Activated T-helper 2 cell treated with anti-CD3 and anti-CD28 coated beads, Interferon-gamma antibody, Interleukin-2, Interleukin-4, amounts not matched to agents 10 μg/mL and 5 μg/mL and 100 μg/mL, durations not matched to agents 14 hours and 24 hours and 36 hours (primary cell): ENCODE results near the gene TMOD2. TPM values are rescaled to one million over a fixed set of nuclear protein-coding genes. Genes with fewer than 3 reads are reported as not detected.
"Not testable (repeated sequence)": the region's sequence is repeated elsewhere in the genome, so short reads cannot be mapped to it uniquely, and the experiment has no call there.

ENCODE experiments used
- DNase-seq: peaks from one replicate; pipeline ENCODE4 v3.0.0; 2021; ENCODE audit warnings: low spot score
- H3K27ac Mint-ChIP-seq: one replicate; pipeline ENCODE4 v1.8.0; 2021; ENCODE audit warnings: mixed read lengths
- H3K27me3 Mint-ChIP-seq: one replicate; pipeline ENCODE4 v1.8.0; 2021; ENCODE audit warnings: low read depth, mixed read lengths
- H3K36me3 Mint-ChIP-seq: one replicate; pipeline ENCODE4 v1.8.0; 2021; ENCODE audit warnings: low read depth, mixed read lengths
- H3K4me1 Mint-ChIP-seq: one replicate; pipeline ENCODE4 v1.8.0; 2021; ENCODE audit warnings: low read depth, mixed read lengths
- H3K4me3 Mint-ChIP-seq: one replicate; pipeline ENCODE4 v1.8.0; 2021; ENCODE audit warnings: low read depth, mild to moderate bottlenecking, moderate library complexity, mixed read lengths
- H3K9me3 Mint-ChIP-seq: one replicate; pipeline ENCODE4 v1.8.0; 2021; ENCODE audit warnings: mixed read lengths
- intact Hi-C: fragments of 100-400 bp; cut with micrococcal nuclease; formaldehyde crosslinking; loops from one replicate; pipeline ENCODE4 v1.15.1; 2023
- total RNA-seq: library from RNA; stranded (reverse); gene quantifications from 2 replicates; pipeline ENCODE4 v1.2.3, GENCODE V29; 2022

Gene TMOD2
- total RNA-seq, 1 donor from 2014 or later, result 1.7 TPM

- Mint-ChIP-seq H3K27me3 (peaks cover 7% of the 10 kb centered on the region), H3K4me3 (no peak overlapping the region), H3K9me3 (no peaks in the 10 kb centered on the region), H3K36me3 (peaks cover 11% of the 10 kb centered on the region), H3K4me1 (peaks cover 5% of the 10 kb centered on the region), H3K27ac (no peak overlapping the region)
- intact Hi-C loops, result no loop called here
- no peak for DNase-seq
These were observed 14.4 kb downstream of the TMOD2 start for GRCh38 chr15:51765751-51766150.

- Mint-ChIP-seq H3K36me3 (peaks cover 11% of the 10 kb centered on the region), H3K4me1 (peaks cover 5% of the 10 kb centered on the region), H3K27me3 (peaks cover 5% of the 10 kb centered on the region), H3K4me3 (no peak overlapping the region), H3K9me3 (no peaks in the 10 kb centered on the region), H3K27ac (no peak overlapping the region)
- intact Hi-C loops, result no loop called here
- no peak for DNase-seq
These were observed 14.9 kb downstream of the TMOD2 start for GRCh38 chr15:51766341-51766740.

- Mint-ChIP-seq H3K36me3 (peaks cover 11% of the 10 kb centered on the region), H3K27me3 (peaks cover 5% of the 10 kb centered on the region), H3K27ac (no peak overlapping the region), H3K9me3 (no peaks in the 10 kb centered on the region), H3K4me1 (peaks cover 5% of the 10 kb centered on the region), H3K4me3 (no peak overlapping the region)
- intact Hi-C loops, result no loop called here
- no peak for DNase-seq
These were observed 16.6 kb downstream of the TMOD2 start for GRCh38 chr15:51768018-51768417.

DNA sequence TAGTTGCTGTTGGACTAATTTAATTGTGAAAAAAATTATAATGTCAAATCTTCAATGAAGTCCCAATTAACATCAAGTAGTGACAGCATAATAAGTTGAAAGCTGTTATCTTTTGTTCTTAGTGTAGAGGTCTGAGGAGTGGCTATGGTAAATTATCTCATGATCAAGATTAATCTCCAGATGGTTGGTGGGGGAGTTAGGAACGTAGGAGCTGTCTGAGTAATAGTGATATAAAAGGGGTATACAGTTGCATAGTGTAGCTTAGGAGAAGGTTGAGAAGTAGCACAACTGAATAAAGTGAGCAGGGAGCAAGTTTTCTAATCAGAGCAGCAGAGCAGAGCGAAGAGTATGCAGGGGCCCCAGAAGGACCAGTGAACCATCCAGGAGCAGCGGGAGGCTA, 19.5 kb downstream of the TMOD2 start:
- no peak overlapping the region for H3K27ac Mint-ChIP-seq
- intact Hi-C loops, result no loop called here
- no peak for DNase-seq
- peaks cover 11% of the 10 kb centered on the region for H3K36me3 Mint-ChIP-seq
- no peaks in the 10 kb centered on the region for H3K9me3 Mint-ChIP-seq
- peaks cover 5% of the 10 kb centered on the region for H3K4me1 Mint-ChIP-seq
- no peaks in the 10 kb centered on the region for H3K27me3 Mint-ChIP-seq
- no peak overlapping the region for H3K4me3 Mint-ChIP-seq

GRCh38 chr15:51771773-51772172, 20.4 kb downstream of the TMOD2 start:
- intact Hi-C loops, result no loop called here
- Mint-ChIP-seq H3K27me3 (no peaks in the 10 kb centered on the region), H3K4me3 (no peak overlapping the region), H3K9me3 (no peaks in the 10 kb centered on the region), H3K4me1 (peaks cover 7% of the 10 kb centered on the region), H3K36me3 (peaks cover 11% of the 10 kb centered on the region), H3K27ac (no peak overlapping the region)
- no peak for DNase-seq

DNA sequence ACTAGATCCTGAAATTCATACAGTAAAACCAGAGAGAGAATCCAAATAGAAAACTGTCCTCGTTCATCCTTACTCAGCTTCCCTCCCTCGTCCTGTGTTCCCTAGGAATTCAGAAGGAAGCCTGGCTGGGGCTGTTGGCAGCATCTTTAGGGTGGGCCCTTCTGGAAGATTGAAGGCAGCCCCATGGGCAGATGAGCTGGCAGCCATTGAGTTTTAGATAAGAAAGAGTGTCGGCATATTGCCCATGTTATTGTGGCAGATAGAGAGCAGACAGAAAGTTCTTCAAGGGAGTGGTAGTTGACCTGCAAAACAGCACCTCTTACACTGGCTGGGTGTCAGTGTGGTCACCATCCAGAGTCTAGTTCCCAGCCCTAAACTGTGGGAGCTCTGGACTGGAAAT, 23.5 kb downstream of the TMOD2 start:
- H3K36me3 Mint-ChIP-seq, result peaks cover 3% of the 10 kb centered on the region
- H3K4me3 Mint-ChIP-seq, result no peak overlapping the region
- H3K27me3 Mint-ChIP-seq, result no peaks in the 10 kb centered on the region
- intact Hi-C loops, result no loop called here
- H3K9me3 Mint-ChIP-seq, result no peaks in the 10 kb centered on the region
- H3K4me1 Mint-ChIP-seq, result peaks cover 2% of the 10 kb centered on the region
- no peak for DNase-seq
- H3K27ac Mint-ChIP-seq, result no peak overlapping the region

DNA sequence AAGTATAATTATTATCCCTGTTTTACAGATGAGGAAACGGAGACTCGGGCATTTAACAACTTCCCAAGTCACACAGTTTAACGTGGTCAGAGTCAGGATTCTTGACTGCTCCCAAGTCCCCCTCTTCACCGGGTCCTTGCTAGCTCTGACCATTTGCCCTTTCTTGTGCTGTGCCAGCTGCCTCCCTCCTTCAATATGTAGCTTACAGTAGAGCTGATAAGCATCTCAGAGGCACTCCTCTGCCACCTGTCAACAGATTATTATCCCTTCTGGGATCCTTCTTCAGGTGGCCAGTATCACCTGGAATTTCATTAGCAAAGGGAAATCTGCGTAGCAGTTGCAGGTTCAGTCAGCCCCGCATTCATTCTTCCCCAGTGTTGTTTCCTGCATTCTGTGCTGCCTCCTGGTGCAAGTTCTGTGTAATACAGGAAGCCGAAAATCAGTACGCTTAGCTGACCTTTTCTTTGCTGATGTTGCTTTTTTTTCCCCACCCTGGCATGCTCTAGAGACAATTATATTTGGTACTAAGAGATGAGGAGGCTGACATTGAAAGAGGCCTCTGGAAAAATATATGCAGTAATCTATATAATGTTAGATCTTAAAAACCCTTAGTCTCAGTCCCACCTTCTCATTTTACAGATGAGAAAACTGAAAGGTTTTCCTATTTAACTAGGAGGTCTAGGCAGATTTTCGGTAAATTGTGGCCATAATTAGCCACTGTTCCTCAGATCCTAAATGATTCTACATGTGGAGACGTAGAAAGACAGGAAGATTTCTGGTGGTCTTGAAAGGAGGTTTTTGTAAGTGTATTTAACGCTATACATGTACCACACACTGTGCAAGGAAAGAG, 24.8 kb downstream of the TMOD2 start:
- intact Hi-C loops, result loop anchor here (1.0 to 2.0 kb wide), 2 partner anchors 37 to 126 kb away; no protein-coding TSS in a partner anchor
- peaks cover 2% of the 10 kb centered on the region for H3K4me1 Mint-ChIP-seq
- no peaks in the 10 kb centered on the region for H3K9me3 Mint-ChIP-seq
- no peak overlapping the region for H3K27ac Mint-ChIP-seq
- no peak overlapping the region for H3K4me3 Mint-ChIP-seq
- no peaks in the 10 kb centered on the region for H3K36me3 Mint-ChIP-seq
- DNase-seq, result peak; percentile 29
- H3K27me3 Mint-ChIP-seq, result no peaks in the 10 kb centered on the region

- Mint-ChIP-seq H3K9me3 (no peaks in the 10 kb centered on the region), H3K4me1 (peaks cover 2% of the 10 kb centered on the region), H3K4me3 (no peak overlapping the region), H3K36me3 (no peaks in the 10 kb centered on the region), H3K27me3 (no peaks in the 10 kb centered on the region), H3K27ac (no peak overlapping the region)
- intact Hi-C loops, result loop anchor here (1.0 to 2.0 kb wide), 2 partner anchors 38 to 127 kb away; no protein-coding TSS in a partner anchor
- DNase-seq, result peak; percentile 53
These were observed 25.7 kb downstream of the TMOD2 start for GRCh38 chr15:51776952-51777569.

- DNase-seq, result no peak
- intact Hi-C loops, result no loop called here
- H3K4me3 Mint-ChIP-seq, result no peak overlapping the region
- H3K27me3 Mint-ChIP-seq, result no peaks in the 10 kb centered on the region
- H3K9me3 Mint-ChIP-seq, result no peaks in the 10 kb centered on the region
- H3K27ac Mint-ChIP-seq, result no peak overlapping the region
- peaks cover 2% of the 10 kb centered on the region for H3K4me1 Mint-ChIP-seq
- H3K36me3 Mint-ChIP-seq, result no peaks in the 10 kb centered on the region
These were observed 29.2 kb downstream of the TMOD2 start for GRCh38 chr15:51780636-51781035.

DNA sequence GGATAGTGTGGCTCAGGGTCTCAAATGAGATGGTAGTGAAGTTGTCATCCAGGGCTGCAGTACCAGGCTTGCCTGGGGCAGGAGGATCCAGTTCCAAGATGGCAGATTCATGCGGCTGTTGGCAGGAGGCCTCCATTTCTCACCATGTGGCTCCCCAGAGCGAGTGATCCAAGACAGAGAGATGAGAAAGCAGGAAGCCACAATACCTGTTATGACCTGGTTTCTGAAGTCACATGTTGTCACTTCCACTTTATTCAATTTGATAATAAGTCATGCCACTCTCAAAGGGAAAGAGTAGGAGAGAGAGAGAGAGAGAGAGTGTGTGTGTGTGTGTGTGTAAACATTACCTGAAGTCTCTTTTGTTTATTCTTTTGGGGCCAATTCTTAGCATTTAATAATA, 30.1 kb downstream of the TMOD2 start:
- intact Hi-C loops, result no loop called here
- Mint-ChIP-seq H3K27ac (no peak overlapping the region), H3K4me3 (no peak overlapping the region), H3K27me3 (no peaks in the 10 kb centered on the region), H3K9me3 (no peaks in the 10 kb centered on the region), H3K4me1 (no peaks in the 10 kb centered on the region), H3K36me3 (no peaks in the 10 kb centered on the region)
- DNase-seq, result no peak

GRCh38 chr15:51782357-51782896, 31.0 kb downstream of the TMOD2 start:
- H3K36me3 Mint-ChIP-seq, result no peaks in the 10 kb centered on the region
- no peaks in the 10 kb centered on the region for H3K27me3 Mint-ChIP-seq
- intact Hi-C loops, result no loop called here
- no peak overlapping the region for H3K27ac Mint-ChIP-seq
- no peaks in the 10 kb centered on the region for H3K9me3 Mint-ChIP-seq
- no peak overlapping the region for H3K4me3 Mint-ChIP-seq
- no peak for DNase-seq
- H3K4me1 Mint-ChIP-seq, result no peaks in the 10 kb centered on the region

- Mint-ChIP-seq H3K36me3 (no peaks in the 10 kb centered on the region), H3K9me3 (no peaks in the 10 kb centered on the region), H3K4me1 (no peaks in the 10 kb centered on the region), H3K4me3 (no peak overlapping the region), H3K27me3 (peaks cover 1% of the 10 kb centered on the region), H3K27ac (no peak overlapping the region)
- DNase-seq, result no peak
- intact Hi-C loops, result no loop called here
These were observed 32.6 kb downstream of the TMOD2 start for GRCh38 chr15:51783967-51784366.

DNA sequence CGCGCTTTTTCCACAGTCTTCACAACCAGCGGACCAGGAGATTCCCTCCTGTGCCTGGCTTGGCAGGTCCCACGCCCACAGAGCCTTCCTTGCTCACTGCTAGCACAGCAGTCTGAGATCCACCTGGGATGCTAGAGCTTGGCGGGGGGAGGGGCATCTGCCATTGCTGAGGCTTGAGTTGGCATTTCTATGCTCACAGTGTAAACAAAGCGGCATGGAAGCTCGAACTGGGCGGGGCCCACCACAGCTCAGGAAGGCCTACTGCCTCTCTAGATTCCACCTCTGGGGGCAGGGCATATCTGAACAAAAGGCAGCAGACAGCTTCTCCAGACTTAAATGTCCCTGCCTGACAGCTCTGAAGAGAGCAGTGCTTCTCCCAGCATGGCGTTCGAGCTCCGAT, 35.7 kb downstream of the TMOD2 start:
- H3K4me3 Mint-ChIP-seq, H3K4me1 Mint-ChIP-seq, H3K36me3 Mint-ChIP-seq, DNase-seq, intact Hi-C loops, H3K27ac Mint-ChIP-seq, H3K27me3 Mint-ChIP-seq, H3K9me3 Mint-ChIP-seq: not testable (repeated sequence)
